Right atrium auricular region (tissue), 2 donors: ENCODE data around the gene CGB7. TPM values are rescaled to one million over a fixed set of nuclear protein-coding genes. Genes with fewer than 3 reads are reported as not detected.
"Not testable (repeated sequence)": the region's sequence is repeated elsewhere in the genome, so short reads cannot be mapped to it uniquely, and the experiment has no call there.

Source experiments
- DNase-seq: peaks from one replicate; pipeline ENCODE4 v3.0.0-alpha.2; 2019; ENCODE audit warnings: low spot score
- H3K27ac ChIP-seq, 2 donors: fragments of 200-600 bp; sonication (generic); 1 replicate in 1 of 2; 2 replicates in 1 of 2; pipeline ENCODE4 v1.5.1; 2016 to 2019
- H3K27me3 ChIP-seq, 2 donors: fragments of 200-600 bp; sonication (generic); one replicate each; pipeline versions ENCODE4 v1.5.1 to v1.6.0; 2017 to 2019
- H3K36me3 ChIP-seq: fragments of 200-600 bp; sonication (generic); one replicate; pipeline ENCODE4 v1.5.1; 2016
- H3K4me1 ChIP-seq, 2 donors: fragments of 200-600 bp; sonication (generic); one replicate each; pipeline versions ENCODE4 v1.5.1 to v1.6.0; 2017 to 2019
- H3K4me3 ChIP-seq, 2 donors: fragments of 200-600 bp; sonication (generic); 1 replicate in 1 of 2; 2 replicates in 1 of 2; pipeline ENCODE4 v1.5.1; 2017 to 2019; ENCODE audit warnings: mild to moderate bottlenecking in 1 of 2, moderate library complexity in 1 of 2
- H3K9me3 ChIP-seq, 2 donors: fragments of 200-600 bp; sonication (generic); one replicate each; pipeline ENCODE4 v1.5.1; 2019
- total RNA-seq, 2 donors: library from RNA; depleted of rRNA; stranded (reverse); fragments of >200 nt; gene quantifications; one replicate each; pipeline ENCODE4 v1.1.0, GENCODE V29; 2016
- TF ChIP-seq, protein P1 (sequence below), 2 donors: fragments of 200-600 bp; sonication (generic); IDR thresholded peaks; one replicate each; pipeline ENCODE4 v1.5.1; 2019; ENCODE audit warnings: antibody characterized with exemption in 2 of 2

CGB7 gene
- total RNA-seq, 2 donors from 2014 or later = not detected

DNA sequence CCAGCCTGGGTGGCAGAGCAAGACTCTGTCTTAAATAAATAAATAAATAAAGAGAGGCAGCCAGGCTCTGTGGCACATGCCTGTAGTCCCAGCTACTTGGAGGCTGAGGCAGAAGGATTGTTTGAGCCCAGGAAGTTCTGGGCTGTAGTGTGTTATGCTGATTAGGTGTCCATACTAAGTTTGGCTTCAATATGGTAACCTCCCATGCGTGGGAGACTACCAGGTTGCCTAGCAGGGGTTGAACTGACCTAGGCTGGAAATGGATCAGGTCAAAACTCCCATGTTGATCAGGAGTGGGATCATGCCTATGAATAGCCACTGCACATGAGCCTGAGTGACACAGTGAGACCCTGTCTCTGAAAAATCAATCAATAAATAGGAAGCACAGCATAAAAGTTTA, 23.7 kb upstream of the CGB7 start:
- Histone ChIP-seq H3K4me1 (peaks cover 0 to 11% of the 10 kb centered on the region in 2 donors), H3K27me3 (no peaks in the 10 kb centered on the region), H3K36me3 (no peaks in the 10 kb centered on the region), H3K9me3 (no peaks in the 10 kb centered on the region), H3K4me3 (no peak overlapping the region), H3K27ac (no peak overlapping the region)
- DNase-seq = no peak
- TF ChIP-seq, protein P1, sequence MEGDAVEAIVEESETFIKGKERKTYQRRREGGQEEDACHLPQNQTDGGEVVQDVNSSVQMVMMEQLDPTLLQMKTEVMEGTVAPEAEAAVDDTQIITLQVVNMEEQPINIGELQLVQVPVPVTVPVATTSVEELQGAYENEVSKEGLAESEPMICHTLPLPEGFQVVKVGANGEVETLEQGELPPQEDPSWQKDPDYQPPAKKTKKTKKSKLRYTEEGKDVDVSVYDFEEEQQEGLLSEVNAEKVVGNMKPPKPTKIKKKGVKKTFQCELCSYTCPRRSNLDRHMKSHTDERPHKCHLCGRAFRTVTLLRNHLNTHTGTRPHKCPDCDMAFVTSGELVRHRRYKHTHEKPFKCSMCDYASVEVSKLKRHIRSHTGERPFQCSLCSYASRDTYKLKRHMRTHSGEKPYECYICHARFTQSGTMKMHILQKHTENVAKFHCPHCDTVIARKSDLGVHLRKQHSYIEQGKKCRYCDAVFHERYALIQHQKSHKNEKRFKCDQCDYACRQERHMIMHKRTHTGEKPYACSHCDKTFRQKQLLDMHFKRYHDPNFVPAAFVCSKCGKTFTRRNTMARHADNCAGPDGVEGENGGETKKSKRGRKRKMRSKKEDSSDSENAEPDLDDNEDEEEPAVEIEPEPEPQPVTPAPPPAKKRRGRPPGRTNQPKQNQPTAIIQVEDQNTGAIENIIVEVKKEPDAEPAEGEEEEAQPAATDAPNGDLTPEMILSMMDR (IDR thresholded peaks at IDR 0.05) = no peak

DNA sequence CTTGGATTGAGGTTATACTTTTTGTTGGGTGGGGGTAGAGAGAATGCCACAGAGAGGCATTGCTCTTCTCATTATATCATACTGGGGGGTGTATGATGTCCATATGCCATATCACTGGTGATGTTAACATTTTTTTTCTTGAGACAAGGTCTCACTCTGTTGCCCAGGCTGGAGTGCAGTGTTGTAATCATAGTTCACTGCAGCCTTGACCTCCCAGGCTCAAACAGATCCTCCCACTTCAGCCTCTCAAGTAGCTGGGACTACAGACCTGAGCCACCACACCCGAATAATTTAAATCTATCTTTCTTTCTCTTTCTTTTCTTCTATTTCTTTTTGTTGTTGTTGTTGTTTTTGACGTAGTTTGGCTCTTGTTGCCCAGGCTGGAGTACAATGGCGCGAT, 22.8 kb upstream of the CGB7 start:
- H3K36me3 ChIP-seq = no peaks in the 10 kb centered on the region
- H3K9me3 ChIP-seq = no peaks in the 10 kb centered on the region
- H3K4me3 ChIP-seq = no peak overlapping the region
- TF ChIP-seq, protein P1 (IDR thresholded peaks at IDR 0.05) = no peak
- DNase-seq = no peak
- H3K27ac ChIP-seq = no peak overlapping the region
- no peaks in the 10 kb centered on the region for H3K27me3 ChIP-seq
- peaks cover 0 to 5% of the 10 kb centered on the region in 2 donors for H3K4me1 ChIP-seq

DNA sequence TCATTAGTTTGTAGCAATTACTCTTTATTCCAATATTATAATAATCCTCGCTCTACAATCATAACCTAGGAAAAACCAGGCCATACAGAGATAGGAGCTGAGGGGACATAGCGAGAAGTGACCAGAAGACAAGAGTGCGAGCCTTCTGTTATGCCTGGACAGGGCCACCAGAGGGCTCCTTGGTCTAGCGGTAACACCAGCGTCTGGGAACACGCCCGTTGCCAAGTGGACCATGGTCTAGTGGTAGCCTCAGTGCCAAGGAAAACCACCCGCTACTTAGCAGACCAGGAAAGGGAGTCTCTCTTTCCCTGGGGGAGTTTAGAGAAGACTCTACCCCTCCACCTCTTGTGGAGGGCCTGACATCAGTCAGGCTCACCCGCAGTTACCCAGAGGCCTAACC, 17.3 kb upstream of the CGB7 start:
- H3K9me3 ChIP-seq, H3K36me3 ChIP-seq, H3K27me3 ChIP-seq, H3K4me3 ChIP-seq, H3K4me1 ChIP-seq, H3K27ac ChIP-seq: not testable (repeated sequence)
- peak; percentile 78 for DNase-seq
- TF ChIP-seq, protein P1 (IDR thresholded peaks at IDR 0.05) = peak; percentile 58 to 77

DNA sequence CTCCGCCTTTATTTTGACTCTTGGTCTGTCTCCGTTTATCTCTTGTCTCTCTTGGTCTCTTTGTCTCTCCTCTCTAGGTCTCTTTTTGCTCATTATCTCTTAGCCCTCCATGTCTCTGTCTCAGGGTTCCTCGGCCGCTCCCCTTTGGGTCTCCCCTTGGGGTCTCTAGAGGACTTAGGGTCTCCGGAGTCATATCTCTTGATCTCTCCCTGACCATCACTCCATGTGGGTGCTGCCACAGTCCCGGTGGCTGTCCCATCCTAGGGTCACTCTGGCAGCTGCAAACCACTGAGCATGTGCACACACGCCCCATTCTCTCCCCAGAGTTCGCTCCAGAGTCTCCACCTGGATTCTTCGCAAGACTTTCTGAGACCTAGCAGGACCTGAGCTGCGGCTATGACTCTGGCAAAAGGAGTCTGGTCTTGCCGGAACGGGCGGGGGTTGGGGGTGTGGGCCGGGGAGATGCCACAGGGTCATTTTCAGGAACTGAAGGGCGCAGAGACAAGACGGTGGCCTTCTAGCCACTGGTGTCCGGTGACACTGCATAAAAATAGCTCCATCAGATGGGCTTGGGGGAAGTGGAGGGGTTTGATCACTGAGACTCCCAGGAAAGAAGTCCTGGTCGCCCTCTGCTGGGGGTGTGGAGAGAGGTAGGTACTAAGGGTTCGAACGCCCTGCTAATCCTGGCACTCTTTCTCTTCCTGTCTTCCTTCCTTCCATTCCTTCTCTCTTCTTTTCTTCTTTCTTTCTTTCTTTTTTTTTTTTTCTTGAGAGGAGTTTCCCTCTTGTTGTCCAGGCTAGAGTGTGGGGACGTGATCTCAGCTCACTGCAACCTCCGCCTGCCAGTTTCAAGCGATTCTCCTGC, 16.2 kb upstream of the CGB7 start:
- TF ChIP-seq, protein P1 (IDR thresholded peaks at IDR 0.05) = peak in 1 of 2 donors; percentile 47
- Histone ChIP-seq H3K4me3 (no peak overlapping the region), H3K27ac (peak overlapping the region; percentile 65 to 70), H3K4me1 (peaks cover 0 to 5% of the 10 kb centered on the region in 2 donors), H3K9me3 (no peaks in the 10 kb centered on the region), H3K27me3 (peaks cover 4 to 6% of the 10 kb centered on the region in 2 donors), H3K36me3 (no peaks in the 10 kb centered on the region)
- no peak for DNase-seq

- peaks cover 0 to 11% of the 10 kb centered on the region in 2 donors for H3K4me1 ChIP-seq
- H3K27me3 ChIP-seq = peaks cover 4 to 6% of the 10 kb centered on the region in 2 donors
- H3K9me3 ChIP-seq = no peaks in the 10 kb centered on the region
- no peak overlapping the region for H3K27ac ChIP-seq
- TF ChIP-seq, protein P1 (IDR thresholded peaks at IDR 0.05) = no peak
- peak overlapping the region in 1 of 2 donors; percentile 33 for H3K4me3 ChIP-seq
- H3K36me3 ChIP-seq = no peaks in the 10 kb centered on the region
- no peak for DNase-seq
Observed at GRCh38 chr19:49071860-49072547, 14.5 kb upstream of the CGB7 start.
